Fibroblast of lung (primary cell): ENCODE measurements around the gene BTBD16.

ENCODE experiments used
- CTCF ChIP-seq, 2 donors: IDR thresholded peaks in 1 of 2; conservative IDR thresholded peaks in 1 of 2; 1 replicate in 1 of 2; 2 replicates in 1 of 2; pipeline ENCODE4 v1.5.1; 2011 to 2012; ENCODE audit warnings: low read length in 2 of 2, control low read depth in 1 of 2, inconsistent platforms in 1 of 2, low read depth in 1 of 2, mild to moderate bottlenecking in 1 of 2
- EZH2 ChIP-seq: IDR thresholded peaks from 2 replicates; pipeline ENCODE4 v1.5.1; 2012; ENCODE audit warnings: low read length, control low read depth, mild to moderate bottlenecking; ENCODE audit errors: missing control alignments

GRCh38 chr10:122308417-122309141 lies 37.5 kb downstream of the BTBD16 start:
- TF ChIP-seq CTCF (conservative IDR thresholded peaks at IDR 0.05 in 1 of 2, IDR thresholded peaks at IDR 0.05 in 1 of 2; ENCODE audit: low read depth in 1 of 2, low read length in 2 of 2) (no peak), EZH2 (no peak)
